Measurements from ENCODE around the gene PCNX4.

GRCh38 chr14:60089221-60089620, 2.5 kb upstream of the PCNX4 start:
- TF ChIP-seq EZH2 (IDR thresholded peaks at IDR 0.05; ENCODE audit: low read length, unreplicated experiment) (no peak), EZH2phosphoT487 (IDR thresholded peaks at IDR 0.05; ENCODE audit: borderline replicate concordance, low read length) (no peak)

Measured in PC-3 (cell line).